CD8-positive, alpha-beta memory T cell (primary cell): ENCODE measurements around the gene AK4. TPM values are rescaled to one million over a fixed set of nuclear protein-coding genes. Genes with fewer than 3 reads are reported as not detected.

ENCODE experiments used
- CTCF ChIA-PET: fragments of 350-600 bp; sonication (Branson Sonifier 250); formaldehyde crosslinking; loops from one replicate; lab custom pipeline; 2021; ENCODE audit warnings: antibody characterized with exemption; lab: Charles Lee
- POLR2A ChIA-PET: fragments of 350-600 bp; sonication (Branson Sonifier 250); formaldehyde crosslinking; loops from one replicate; lab custom pipeline; 2021; ENCODE audit warnings: antibody characterized with exemption; lab: Charles Lee
- DNase-seq, 5 donors: peaks; one replicate each; pipeline versions ENCODE4 v3.0.0 to v3.0.0-alpha.2; 2020 to 2022; ENCODE audit warnings: mixed read lengths in 1 of 5
- H3K27ac ChIP-seq: one replicate; pipeline ENCODE4 v1.7.0; 2013; ENCODE audit warnings: low read depth, mild to moderate bottlenecking, low read length, moderate library complexity
- H3K27me3 ChIP-seq: 2 replicates; pipeline ENCODE4 v1.7.0; 2013; ENCODE audit warnings: low read length, mild to moderate bottlenecking; ENCODE audit not compliant: insufficient read depth, poor library complexity, severe bottlenecking
- H3K36me3 ChIP-seq: 2 replicates; pipeline ENCODE4 v1.7.0; 2013; ENCODE audit warnings: mild to moderate bottlenecking, low read length, moderate library complexity; ENCODE audit not compliant: insufficient read depth
- H3K4me1 ChIP-seq: 2 replicates; pipeline ENCODE4 v1.7.0; 2013; ENCODE audit warnings: mild to moderate bottlenecking, low read length, moderate library complexity; ENCODE audit not compliant: insufficient read depth
- H3K4me3 ChIP-seq: 2 replicates; pipeline ENCODE4 v1.7.0; 2013; ENCODE audit warnings: mild to moderate bottlenecking, low read length
- H3K9me3 ChIP-seq: 2 replicates; pipeline ENCODE4 v1.7.0; 2013; ENCODE audit warnings: mild to moderate bottlenecking, low read length
- H3K27ac Mint-ChIP-seq, 8 donors: one replicate each; pipeline ENCODE4 v1.8.0; 2020 to 2021; ENCODE audit warnings: mixed read lengths in 8 of 8, mild to moderate bottlenecking in 6 of 8, inconsistent platforms in 3 of 8, moderate library complexity in 3 of 8
- H3K27me3 Mint-ChIP-seq, 2 donors: one replicate each; pipeline ENCODE4 v1.8.0; 2020 to 2021; ENCODE audit warnings: mixed read lengths in 2 of 2, mild to moderate bottlenecking in 1 of 2, moderate library complexity in 1 of 2
- H3K36me3 Mint-ChIP-seq, 3 donors: one replicate each; pipeline ENCODE4 v1.8.0; 2020 to 2021; ENCODE audit warnings: mixed read lengths in 3 of 3, inconsistent platforms in 1 of 3, mild to moderate bottlenecking in 1 of 3
- H3K4me1 Mint-ChIP-seq, 3 donors: one replicate each; pipeline ENCODE4 v1.8.0; 2020 to 2021; ENCODE audit warnings: mixed read lengths in 3 of 3, inconsistent platforms in 1 of 3, mild to moderate bottlenecking in 1 of 3
- H3K4me3 Mint-ChIP-seq, 7 donors: one replicate each; pipeline ENCODE4 v1.8.0; 2020 to 2021; ENCODE audit warnings: mixed read lengths in 7 of 7, mild to moderate bottlenecking in 6 of 7, moderate library complexity in 4 of 7, inconsistent platforms in 2 of 7
- H3K9me3 Mint-ChIP-seq, 5 donors: one replicate each; pipeline ENCODE4 v1.8.0; 2020 to 2022; ENCODE audit warnings: mixed read lengths in 5 of 5, mild to moderate bottlenecking in 3 of 5, moderate library complexity in 2 of 5, inconsistent platforms in 1 of 5
- polyA plus RNA-seq: library from polyadenylated mRNA; unstranded; fragments of 300-500 nt; fragmentation: Illumina TruSeq; gene quantifications from one replicate; pipeline ENCODE4 v1.2.3, GENCODE V29; 2021
- total RNA-seq, 2 experiments: library from RNA; stranded (reverse); gene quantifications; one replicate each; pipeline ENCODE4 v1.2.3, GENCODE V29; 2021

AK4 gene
- total and polyA plus RNA-seq, 3 experiments from 2014 or later: 0.08 to 32.2 (median 29.9) TPM

DNA sequence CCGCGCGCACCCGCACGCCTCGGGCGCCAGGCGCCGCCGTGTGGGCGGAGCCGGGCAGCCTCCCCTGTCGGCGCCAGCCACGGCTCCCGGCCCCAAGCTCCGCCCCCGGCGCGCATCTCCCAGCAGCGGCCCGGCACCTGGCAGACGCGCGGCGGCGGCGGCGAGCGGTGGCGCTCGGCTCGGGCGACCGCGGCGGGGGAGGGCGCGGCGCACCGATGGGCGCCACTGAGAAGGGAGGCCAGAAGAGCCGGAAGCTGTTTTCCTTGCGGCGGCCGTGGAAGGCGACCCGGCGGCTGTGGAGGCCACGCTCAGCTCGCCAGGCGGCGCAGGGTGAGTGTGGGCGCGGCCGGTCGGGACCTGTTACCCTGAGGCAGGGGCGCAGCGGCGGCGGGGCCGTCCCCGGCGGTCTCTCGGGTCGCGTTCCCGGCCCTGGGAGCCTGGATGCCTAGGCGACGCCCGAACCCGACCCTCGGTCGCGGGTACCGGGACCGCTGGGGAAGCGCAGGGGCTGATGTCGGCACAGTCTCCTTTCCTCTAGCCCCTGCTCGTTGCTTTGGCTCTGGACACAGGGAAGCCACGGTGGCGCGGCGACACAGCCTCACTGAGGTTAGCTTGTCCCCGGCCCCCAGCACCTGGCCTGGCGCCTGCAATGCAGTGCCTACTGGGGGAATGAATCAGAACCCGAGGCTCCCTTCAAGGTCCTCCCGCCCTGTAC, 106.5 kb downstream of the AK4 start:
- Histone ChIP-seq H3K4me1 (peaks cover 12% of the 10 kb centered on the region), H3K4me3 (peak overlapping the region; percentile 65), H3K36me3 (no peaks in the 10 kb centered on the region), H3K27ac (peak overlapping the region; percentile 74), H3K9me3 (no peaks in the 10 kb centered on the region), H3K27me3 (no peaks in the 10 kb centered on the region)
- peaks cover 19 to 32% (median 20%) of the 10 kb centered on the region in 3 donors for H3K4me1 Mint-ChIP-seq
- ChIA-PET POLR2A (interaction anchor here (0.6 to 2.0 kb wide), 5 partner anchors 9 to 433 kb away, joined by 3 to 21 read pairs (median 4); partner anchors contain the start of genes LEPR and LEPROT), CTCF (interaction anchor here (0.6 to 1.4 kb wide), 7 partner anchors 8 to 1191 kb away, joined by 3 to 6 read pairs (median 3); partner anchors contain the start of genes LEPR and LEPROT)
- no peaks in the 10 kb centered on the region for H3K9me3 Mint-ChIP-seq
- peaks cover 0 to 2% (median 0%) of the 10 kb centered on the region in 3 donors for H3K36me3 Mint-ChIP-seq
- peaks cover 4 to 6% of the 10 kb centered on the region in 2 donors for H3K27me3 Mint-ChIP-seq
- peak; percentile 76 to 90 (median 82) for DNase-seq
- H3K27ac Mint-ChIP-seq: peak overlapping the region; percentile 70 to 97 (median 91)
- H3K4me3 Mint-ChIP-seq: peak overlapping the region; percentile 86 to 95 (median 94)

DNA sequence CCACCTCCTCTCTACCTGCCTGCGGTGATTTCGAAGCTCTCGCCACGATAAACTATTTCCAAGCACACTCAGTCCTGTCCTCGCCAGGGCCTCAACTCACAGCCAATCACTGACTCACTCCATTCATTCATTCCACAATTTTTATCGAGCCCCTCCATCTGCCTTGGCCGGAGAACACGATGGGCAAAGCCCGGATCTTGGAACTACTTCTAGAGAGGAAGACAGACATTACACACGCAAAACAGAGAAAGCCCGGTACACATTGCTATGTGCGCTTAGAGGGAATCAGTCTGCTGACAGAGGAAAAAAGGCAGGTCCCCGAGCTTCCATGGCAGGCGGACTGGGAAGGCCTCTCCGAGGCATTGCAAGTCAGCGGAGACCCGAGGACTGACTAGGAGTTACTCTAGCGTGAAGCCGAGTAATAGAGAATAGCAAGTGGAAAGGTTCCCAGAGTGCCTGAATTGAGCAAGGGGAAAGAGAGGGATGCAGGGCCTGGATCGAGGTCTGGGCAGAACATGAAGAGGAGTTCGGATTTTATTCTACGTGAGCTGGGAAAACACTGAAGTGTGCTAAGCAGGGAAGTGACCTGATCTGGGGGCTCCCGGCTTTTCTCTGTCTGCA, 107.1 kb downstream of the AK4 start:
- H3K4me3 ChIP-seq: peak overlapping the region; percentile 61

DNA sequence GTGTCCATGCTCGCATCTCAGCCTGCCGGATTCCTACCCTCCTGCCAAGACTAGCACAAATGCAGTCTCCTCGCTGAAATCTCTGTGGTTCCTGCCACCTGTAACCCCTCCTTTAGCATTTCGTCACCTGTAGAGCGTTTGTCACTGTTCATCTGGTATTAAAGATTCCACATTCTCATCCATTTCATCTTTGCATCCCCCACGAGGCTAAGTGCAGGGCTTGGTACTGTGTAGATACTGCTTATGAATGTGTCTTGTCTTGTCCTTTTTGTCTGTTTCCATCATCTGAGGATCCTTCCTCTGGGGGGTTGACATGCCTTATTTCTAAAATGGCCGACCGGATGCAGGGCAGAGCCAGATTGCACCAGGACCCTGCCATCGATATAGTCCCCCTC, 107.7 kb downstream of the AK4 start:
- H3K9me3 Mint-ChIP-seq: no peaks in the 10 kb centered on the region
- H3K27ac Mint-ChIP-seq: peak overlapping the region in 2 of 8 donors; percentile 2 to 11
- Histone ChIP-seq H3K9me3 (no peaks in the 10 kb centered on the region), H3K4me3 (no peak overlapping the region), H3K27ac (peak overlapping the region; percentile 66), H3K36me3 (no peaks in the 10 kb centered on the region), H3K4me1 (peaks cover 12% of the 10 kb centered on the region), H3K27me3 (no peaks in the 10 kb centered on the region)
- H3K36me3 Mint-ChIP-seq: peaks cover 0 to 2% (median 0%) of the 10 kb centered on the region in 3 donors
- no peak for DNase-seq
- CTCF ChIA-PET: interaction anchor here (1.3 kb wide), 1 partner anchor 136 kb away, joined by 3 read pairs; no protein-coding TSS in a partner anchor
- POLR2A ChIA-PET: interaction anchor here (1.9 to 2.0 kb wide), 2 partner anchors 11 to 164 kb away, joined by 18 to 21 read pairs; partner anchors contain the start of genes LEPR and LEPROT
- peaks cover 4 to 6% of the 10 kb centered on the region in 2 donors for H3K27me3 Mint-ChIP-seq
- peaks cover 19 to 43% (median 20%) of the 10 kb centered on the region in 3 donors for H3K4me1 Mint-ChIP-seq
- H3K4me3 Mint-ChIP-seq: peak overlapping the region; percentile 82 to 95 (median 92)

More for the DNA sequence above, 107.1 kb downstream of the AK4 start:
- Mint-ChIP-seq H3K4me3 (peak overlapping the region; percentile 82 to 95 (median 92)), H3K9me3 (no peaks in the 10 kb centered on the region), H3K4me1 (peaks cover 19 to 38% (median 20%) of the 10 kb centered on the region in 3 donors), H3K27me3 (peaks cover 4 to 6% of the 10 kb centered on the region in 2 donors), H3K27ac (peak overlapping the region; percentile 6 to 97 (median 91)), H3K36me3 (peaks cover 0 to 2% (median 0%) of the 10 kb centered on the region in 3 donors)
- Histone ChIP-seq H3K27me3 (no peaks in the 10 kb centered on the region), H3K9me3 (no peaks in the 10 kb centered on the region), H3K4me1 (peaks cover 12% of the 10 kb centered on the region), H3K36me3 (no peaks in the 10 kb centered on the region), H3K27ac (peak overlapping the region; percentile 66)
- ChIA-PET CTCF (interaction anchor here (0.7 to 1.3 kb wide), 4 partner anchors 11 to 136 kb away, joined by 3 to 6 read pairs (median 4); no protein-coding TSS in a partner anchor), POLR2A (interaction anchor here (0.6 to 2.0 kb wide), 4 partner anchors 8 to 433 kb away, joined by 3 to 21 read pairs (median 11); partner anchors contain the start of genes LEPR and LEPROT)
- peak in 2 of 5 donors; percentile 23 to 47 for DNase-seq

DNA sequence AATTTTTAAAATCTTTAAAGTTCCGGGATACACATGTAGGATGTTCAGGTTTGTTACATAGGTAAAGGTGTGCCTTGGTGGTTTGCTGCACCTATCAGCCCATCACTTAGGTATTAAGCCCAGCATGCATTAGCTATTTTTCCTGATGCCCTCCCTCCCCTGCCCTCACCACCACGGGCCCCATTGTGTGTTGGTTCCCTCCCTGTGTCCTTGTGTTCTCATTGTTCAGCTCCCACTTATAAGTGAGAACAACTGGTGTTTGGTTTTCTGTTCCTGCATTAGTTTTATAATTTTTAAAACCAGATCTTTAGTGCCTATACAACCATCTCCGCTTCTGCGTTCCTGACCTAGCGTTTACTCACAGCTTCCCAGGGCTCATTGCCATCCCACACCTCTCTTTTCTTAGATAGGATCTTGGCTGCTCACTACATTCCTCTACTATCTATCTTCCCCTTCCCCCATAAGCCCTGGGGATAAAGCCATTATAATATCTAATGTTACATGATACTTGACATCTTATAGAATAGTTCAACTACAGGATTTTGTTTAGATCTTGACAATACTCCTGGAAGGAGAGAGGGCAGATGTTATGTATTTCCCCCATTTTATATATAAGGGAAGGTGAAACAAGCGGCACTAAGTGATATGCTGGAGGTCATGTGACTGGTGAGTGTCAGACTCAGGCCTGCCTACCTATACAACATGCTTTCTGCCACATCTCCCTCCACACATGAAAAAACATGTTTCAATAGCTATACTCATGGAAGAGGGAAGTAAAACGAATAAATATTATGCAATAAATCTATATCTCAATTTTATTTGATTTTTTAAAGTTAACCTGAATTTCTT, 109.1 kb downstream of the AK4 start:
- Histone ChIP-seq H3K27ac (no peak overlapping the region), H3K9me3 (no peaks in the 10 kb centered on the region), H3K4me1 (peaks cover 12% of the 10 kb centered on the region), H3K4me3 (no peak overlapping the region), H3K36me3 (no peaks in the 10 kb centered on the region), H3K27me3 (no peaks in the 10 kb centered on the region)
- ChIA-PET POLR2A (no interaction called here), CTCF (no interaction called here)
- Mint-ChIP-seq H3K4me1 (peaks cover 19 to 47% (median 20%) of the 10 kb centered on the region in 3 donors), H3K27ac (peak overlapping the region in 3 of 8 donors; percentile 4 to 63 (median 4)), H3K4me3 (peak overlapping the region in 3 of 7 donors; percentile 1 to 8 (median 8)), H3K36me3 (peaks cover 0 to 2% (median 0%) of the 10 kb centered on the region in 3 donors), H3K9me3 (no peaks in the 10 kb centered on the region), H3K27me3 (peaks cover 3 to 4% of the 10 kb centered on the region in 2 donors)
- DNase-seq: no peak

DNA sequence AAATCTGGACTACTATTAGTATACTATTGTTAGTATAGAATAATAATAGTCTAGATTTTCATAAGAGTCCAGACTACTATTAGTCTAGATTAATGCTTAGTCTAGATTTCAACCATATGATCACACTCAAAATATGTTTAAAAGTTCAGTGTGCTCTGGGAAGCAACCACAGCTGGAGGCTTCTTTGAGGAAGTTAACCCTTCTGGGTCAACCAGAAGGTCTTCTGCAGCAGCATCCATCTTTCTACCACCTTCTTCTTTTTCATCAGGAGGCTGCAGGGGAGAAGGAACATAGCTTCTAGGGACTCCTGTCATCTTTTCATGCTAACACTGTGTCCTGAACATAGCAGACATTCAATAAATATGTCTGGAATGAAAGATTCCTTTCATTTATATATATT, 110.1 kb downstream of the AK4 start:
- Mint-ChIP-seq H3K4me3 (no peak overlapping the region), H3K4me1 (peaks cover 18 to 44% (median 19%) of the 10 kb centered on the region in 3 donors), H3K27me3 (peaks cover 0 to 4% of the 10 kb centered on the region in 2 donors), H3K27ac (peak overlapping the region in 1 of 8 donors; percentile 46), H3K36me3 (peaks cover 0 to 2% (median 0%) of the 10 kb centered on the region in 3 donors), H3K9me3 (no peaks in the 10 kb centered on the region)
- no peak for DNase-seq
- Histone ChIP-seq H3K4me3 (no peak overlapping the region), H3K4me1 (peaks cover 12% of the 10 kb centered on the region), H3K36me3 (no peaks in the 10 kb centered on the region), H3K27me3 (no peaks in the 10 kb centered on the region), H3K27ac (no peak overlapping the region), H3K9me3 (no peaks in the 10 kb centered on the region)
- ChIA-PET POLR2A (no interaction called here), CTCF (no interaction called here)

DNA sequence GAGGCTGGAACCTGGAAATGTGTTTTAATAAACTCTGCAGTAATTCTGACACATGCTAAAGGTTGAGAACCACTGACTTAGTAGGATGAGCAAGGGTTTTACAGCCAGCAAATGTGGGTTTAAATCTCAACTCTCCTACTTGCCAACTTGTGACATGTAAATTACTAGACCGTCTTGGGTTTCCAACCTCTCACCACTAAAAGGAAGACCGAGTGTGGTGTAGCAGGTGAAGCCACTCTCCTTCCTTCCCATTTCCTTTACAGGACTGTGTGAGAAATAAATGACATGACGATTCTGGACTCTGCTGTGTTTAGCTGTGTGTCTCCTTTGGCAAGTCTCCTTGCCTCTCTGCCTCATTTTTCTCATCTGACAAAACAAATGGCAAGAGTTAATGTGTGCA, 111.8 kb downstream of the AK4 start:
- Histone ChIP-seq H3K4me1 (peaks cover 5% of the 10 kb centered on the region), H3K27me3 (no peaks in the 10 kb centered on the region), H3K27ac (no peak overlapping the region), H3K36me3 (no peaks in the 10 kb centered on the region), H3K4me3 (no peak overlapping the region), H3K9me3 (no peaks in the 10 kb centered on the region)
- no peaks in the 10 kb centered on the region for H3K9me3 Mint-ChIP-seq
- DNase-seq: no peak
- H3K4me3 Mint-ChIP-seq: no peak overlapping the region
- ChIA-PET CTCF (no interaction called here), POLR2A (no interaction called here)
- H3K4me1 Mint-ChIP-seq: peaks cover 15 to 43% (median 17%) of the 10 kb centered on the region in 3 donors
- peaks cover 5 to 11% of the 10 kb centered on the region in 2 donors for H3K27me3 Mint-ChIP-seq
- H3K36me3 Mint-ChIP-seq: no peaks in the 10 kb centered on the region
- no peak overlapping the region for H3K27ac Mint-ChIP-seq

DNA sequence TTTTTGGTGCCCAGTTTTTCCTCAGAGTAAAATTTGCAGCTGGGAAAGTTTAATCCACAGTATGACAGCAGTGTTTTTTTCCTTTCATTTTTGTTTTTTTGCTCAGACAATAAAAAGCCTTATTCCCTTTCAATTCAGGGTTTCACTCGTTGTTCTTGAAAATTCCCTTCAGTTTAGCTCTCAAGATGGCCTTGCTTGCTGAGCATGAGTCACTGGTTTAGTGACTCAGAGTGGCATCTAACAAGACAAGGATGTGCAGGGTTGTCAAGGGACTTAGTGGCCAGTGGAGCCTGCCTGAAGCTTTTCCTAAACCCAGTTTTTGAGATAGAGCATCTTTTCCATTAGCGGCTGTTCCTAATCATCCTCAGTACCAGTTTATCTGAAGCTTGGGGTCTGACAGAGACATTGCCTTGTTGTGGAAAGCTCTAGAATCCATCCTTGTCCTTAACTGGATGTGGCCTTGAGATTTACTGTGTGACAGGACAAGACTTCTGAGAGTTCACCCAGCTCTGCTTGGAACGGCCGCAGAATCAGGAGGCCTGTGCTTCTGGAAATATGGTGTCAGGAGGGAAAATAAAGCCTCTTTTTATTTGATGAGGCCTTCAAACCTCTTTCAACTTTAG, 113.0 kb downstream of the AK4 start:
- Histone ChIP-seq H3K4me3 (no peak overlapping the region), H3K27me3 (no peaks in the 10 kb centered on the region), H3K4me1 (peaks cover 7% of the 10 kb centered on the region), H3K36me3 (no peaks in the 10 kb centered on the region), H3K27ac (no peak overlapping the region), H3K9me3 (no peaks in the 10 kb centered on the region)
- Mint-ChIP-seq H3K4me1 (peaks cover 12 to 44% (median 15%) of the 10 kb centered on the region in 3 donors), H3K27ac (peak overlapping the region in 3 of 8 donors; percentile 6 to 80 (median 26)), H3K27me3 (peaks cover 8 to 13% of the 10 kb centered on the region in 2 donors), H3K4me3 (no peak overlapping the region), H3K9me3 (no peaks in the 10 kb centered on the region), H3K36me3 (no peaks in the 10 kb centered on the region)
- ChIA-PET CTCF (no interaction called here), POLR2A (no interaction called here)
- no peak for DNase-seq
